Left lung (tissue), 14 donors: Measurements from ENCODE around the gene STX17. TPM values are rescaled to one million over a fixed set of nuclear protein-coding genes. Genes with fewer than 3 reads are reported as not detected.
"Not testable (repeated sequence)": the region's sequence is repeated elsewhere in the genome, so short reads cannot be mapped to it uniquely, and the experiment has no call there.

Experiments
- ATAC-seq: fragments of 200-7000 bp; cut with Tn5 transposase; one replicate; pipeline ENCODE4 v1.9.1; 2020; ENCODE audit warnings: moderate library complexity
- DNase-seq, 4 donors: peaks; one replicate each; pipeline ENCODE4 v3.0.0-alpha.2; 2013 to 2020
- H3K27ac ChIP-seq, 2 donors: fragments of 200-600 bp; sonication (generic) in 1 of 2; one replicate each; pipeline versions ENCODE4 v1.5.0 to v1.8.0; 2020 to 2021
- H3K27me3 ChIP-seq, 2 donors: fragments of 200-600 bp; sonication (generic) in 1 of 2; one replicate each; pipeline versions ENCODE4 v1.5.0 to v1.8.0; 2020 to 2021
- H3K36me3 ChIP-seq, 2 donors: fragments of 200-600 bp; sonication (generic) in 1 of 2; one replicate each; pipeline versions ENCODE4 v1.5.0 to v1.8.0; 2020 to 2021
- H3K4me1 ChIP-seq, 2 donors: fragments of 200-600 bp; one replicate each; pipeline ENCODE4 v1.8.0; 2021
- H3K4me3 ChIP-seq, 2 donors: fragments of 200-600 bp; sonication (generic) in 1 of 2; one replicate each; pipeline versions ENCODE4 v1.5.0 to v1.8.0; 2020 to 2021; ENCODE audit warnings: mild to moderate bottlenecking in 1 of 2
- H3K9me3 ChIP-seq, 2 donors: fragments of 200-600 bp; sonication (generic) in 1 of 2; one replicate each; pipeline versions ENCODE4 v1.5.0 to v1.8.0; 2020 to 2021
- intact Hi-C, 2 donors: fragments of 100-400 bp; cut with DNase I; formaldehyde crosslinking; loops; one replicate each; pipeline versions ENCODE4 v1.11.2 to v1.14.2; 2022
- long read RNA-seq, 12 donors: library from polyadenylated mRNA in 2 of 12; unstranded in 2 of 12; transcript quantifications; one replicate each; pipeline ENCODE4 v2.0.0 and lab custom pipeline, GENCODE V29; 2019 to 2026
- polyA plus RNA-seq, 6 donors: library from polyadenylated mRNA; unstranded; fragments of 120-200 nt; gene quantifications; one replicate each; pipeline ENCODE4 v1.2.1, GENCODE V29; 2013; ENCODE audit not compliant: insufficient read length in 6 of 6
- total RNA-seq, 2 donors: library from RNA; stranded (reverse); fragmentation: NEBNext Ultra II Directional; extraction: Animal tissue kit (Norgen Biotek cat#: 25700); gene quantifications; one replicate each; pipeline ENCODE4 v1.2.1, GENCODE V29; 2021
- TF ChIP-seq, protein P1 (sequence below), 2 donors: fragments of 200-600 bp; sonication (generic) in 1 of 2; IDR thresholded peaks; one replicate each; pipeline versions ENCODE4 v1.5.0 to v1.8.0; 2021; ENCODE audit warnings: antibody characterized with exemption in 2 of 2
- donor health status: DM: no; HTN: yes; CAD: no.
- donor health status: DM: no; HTN: no; CAD: no.

Gene STX17
- 10 to 100 TPM; 34.3 to 37.3 TPM for total RNA-seq
- polyA plus RNA-seq = 10 to 100 TPM; 35.3 to 47.9 (median 38.5) TPM
- long read RNA-seq, donor 1, transcript STX17-201 (8 exons, 2,713 nt) = major isoform, 9 of 148 reads
- long read RNA-seq, donor 1, partial matches to known transcripts = 84 of 148 reads
- long read RNA-seq, donor 1, other reads (novel, unspliced or antisense) = 50 of 148 reads
- long read RNA-seq, donor 2, transcript STX17-201 (8 exons, 2,713 nt) = major isoform, 7 of 25 reads
- long read RNA-seq, donor 2, transcript STX17-209 (2 exons, 858 nt) = minor isoform, 6 of 25 reads
- long read RNA-seq, donor 2, partial matches to known transcripts = 11 of 25 reads
- long read RNA-seq, donor 2, other reads (novel, unspliced or antisense) = 0 of 25 reads
- long read RNA-seq, donor 3, transcript STX17-201 (8 exons, 2,713 nt) = major isoform, 5 of 6 reads
- long read RNA-seq, donor 3, partial matches to known transcripts = 0 of 6 reads
- long read RNA-seq, donor 3, other reads (novel, unspliced or antisense) = 0 of 6 reads
- long read RNA-seq, donor 4, transcript STX17-201 (8 exons, 2,713 nt) = major isoform, 13 of 17 reads
- long read RNA-seq, donor 4, partial matches to known transcripts = 2 of 17 reads
- long read RNA-seq, donor 4, other reads (novel, unspliced or antisense) = 2 of 17 reads
- long read RNA-seq, donor 5, transcript STX17-201 (8 exons, 2,713 nt) = major isoform, 8 of 14 reads
- long read RNA-seq, donor 5, partial matches to known transcripts = 6 of 14 reads
- long read RNA-seq, donor 5, other reads (novel, unspliced or antisense) = 0 of 14 reads
- long read RNA-seq, donor 6, partial matches to known transcripts = 0 of 3 reads
- long read RNA-seq, donor 6, other reads (novel, unspliced or antisense) = 0 of 3 reads
- long read RNA-seq, donor 7, partial matches to known transcripts = 13 of 17 reads
- long read RNA-seq, donor 7, other reads (novel, unspliced or antisense) = 0 of 17 reads
- long read RNA-seq, donor 8, partial matches to known transcripts = 0 of 3 reads
- long read RNA-seq, donor 8, other reads (novel, unspliced or antisense) = 0 of 3 reads
- long read RNA-seq, donor 9 = 0 reads
- long read RNA-seq, donor 10, transcript STX17-201 (8 exons, 2,713 nt) = major isoform, 7 of 9 reads
- long read RNA-seq, donor 10, partial matches to known transcripts = 1 of 9 reads
- long read RNA-seq, donor 10, other reads (novel, unspliced or antisense) = 1 of 9 reads
- long read RNA-seq, donor 11, transcript STX17-201 (8 exons, 2,713 nt) = major isoform, 11 of 116 reads
- long read RNA-seq, donor 11, partial matches to known transcripts = 68 of 116 reads
- long read RNA-seq, donor 11, other reads (novel, unspliced or antisense) = 35 of 116 reads
- long read RNA-seq, donor 12, transcript STX17-201 (8 exons, 2,713 nt) = major isoform, 7 of 13 reads
- long read RNA-seq, donor 12, transcript STX17-209 (2 exons, 858 nt) = minor isoform, 5 of 13 reads
- long read RNA-seq, donor 12, partial matches to known transcripts = 0 of 13 reads
- long read RNA-seq, donor 12, other reads (novel, unspliced or antisense) = 0 of 13 reads

DNA sequence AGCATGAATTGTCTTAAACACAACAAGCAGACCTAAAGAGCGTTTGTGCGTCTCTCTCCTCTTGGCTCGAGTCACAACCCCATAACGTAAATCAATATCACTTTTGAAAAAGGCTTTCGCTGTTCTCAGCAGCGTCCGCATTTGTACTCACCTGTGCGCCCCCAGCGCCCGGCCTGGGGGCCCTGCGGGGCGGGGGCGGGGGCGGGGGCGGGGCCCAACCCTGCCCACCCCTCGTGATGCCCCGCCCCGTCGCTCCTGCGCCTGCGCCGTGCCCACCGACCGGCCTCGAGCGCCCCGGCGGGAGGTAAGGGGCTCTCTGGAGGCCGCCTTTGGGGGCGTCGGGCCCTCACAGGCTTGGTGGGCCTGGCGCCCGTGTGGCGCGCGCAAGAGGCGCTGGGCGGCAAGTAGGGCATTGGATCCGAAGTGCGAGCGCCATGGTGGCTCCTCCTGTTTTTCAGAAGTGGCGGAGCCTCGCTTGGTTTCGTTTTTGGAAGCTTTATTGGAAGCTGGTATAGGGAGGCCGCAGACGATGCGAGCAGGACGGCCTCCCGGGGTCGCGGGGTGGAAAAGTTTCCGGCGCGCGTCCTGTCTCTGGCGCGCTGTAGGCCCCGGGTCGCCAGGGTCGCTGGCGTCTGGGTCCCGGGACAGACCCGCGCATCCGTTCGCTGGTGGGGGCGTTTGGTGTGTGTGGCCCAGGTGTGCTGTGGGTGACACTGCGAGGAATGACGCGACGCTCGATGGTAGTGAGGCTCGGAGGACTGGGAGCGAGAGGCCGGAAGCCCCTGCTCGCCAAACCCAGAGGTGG lies at the start of gene STX17:
Gene STX17, plus strand, starts transcription at position 252 of the 805 bp plus-strand sequence. CDS start 8,586 bp downstream, outside the sequence.
- H3K27ac ChIP-seq = peak within 1 kb of the TSS; percentile 94 to 98
- H3K27me3 ChIP-seq = no peaks in the 10 kb centered on the region
- intact Hi-C loops = no loop called here
- DNase-seq (peak; percentile 77 to 93 (median 84)), ATAC-seq (peak; percentile 98)
- H3K4me1 ChIP-seq = peaks cover 5 to 21% of the 10 kb centered on the region in 2 donors
- TF ChIP-seq, protein P1, sequence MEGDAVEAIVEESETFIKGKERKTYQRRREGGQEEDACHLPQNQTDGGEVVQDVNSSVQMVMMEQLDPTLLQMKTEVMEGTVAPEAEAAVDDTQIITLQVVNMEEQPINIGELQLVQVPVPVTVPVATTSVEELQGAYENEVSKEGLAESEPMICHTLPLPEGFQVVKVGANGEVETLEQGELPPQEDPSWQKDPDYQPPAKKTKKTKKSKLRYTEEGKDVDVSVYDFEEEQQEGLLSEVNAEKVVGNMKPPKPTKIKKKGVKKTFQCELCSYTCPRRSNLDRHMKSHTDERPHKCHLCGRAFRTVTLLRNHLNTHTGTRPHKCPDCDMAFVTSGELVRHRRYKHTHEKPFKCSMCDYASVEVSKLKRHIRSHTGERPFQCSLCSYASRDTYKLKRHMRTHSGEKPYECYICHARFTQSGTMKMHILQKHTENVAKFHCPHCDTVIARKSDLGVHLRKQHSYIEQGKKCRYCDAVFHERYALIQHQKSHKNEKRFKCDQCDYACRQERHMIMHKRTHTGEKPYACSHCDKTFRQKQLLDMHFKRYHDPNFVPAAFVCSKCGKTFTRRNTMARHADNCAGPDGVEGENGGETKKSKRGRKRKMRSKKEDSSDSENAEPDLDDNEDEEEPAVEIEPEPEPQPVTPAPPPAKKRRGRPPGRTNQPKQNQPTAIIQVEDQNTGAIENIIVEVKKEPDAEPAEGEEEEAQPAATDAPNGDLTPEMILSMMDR (IDR thresholded peaks at IDR 0.05) = no peak
- no peaks in the 10 kb centered on the region for H3K9me3 ChIP-seq
- H3K36me3 ChIP-seq = no peaks in the 10 kb centered on the region
- peak within 1 kb of the TSS; percentile 77 to 83 for H3K4me3 ChIP-seq

DNA sequence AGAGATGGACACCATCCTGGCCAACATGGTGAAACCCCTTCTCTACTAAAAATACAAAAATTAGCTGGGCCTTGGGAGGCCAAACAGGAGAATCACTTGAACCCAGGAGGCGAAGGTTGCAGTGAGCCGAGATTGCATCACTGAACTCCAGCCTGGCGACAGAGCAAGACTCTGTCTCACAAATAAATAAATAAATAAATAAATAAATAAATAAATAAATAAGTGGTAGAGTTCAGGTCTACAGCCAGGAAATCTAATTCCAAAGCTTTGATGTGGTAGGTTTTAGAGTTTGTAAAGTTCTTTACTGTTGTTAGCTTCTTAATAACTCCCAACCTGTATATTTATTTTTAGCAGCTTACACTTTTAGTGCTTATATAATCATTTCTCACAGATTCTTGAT lies 48.9 kb upstream of the STX17 start:
- DNase-seq, H3K36me3 ChIP-seq, intact Hi-C loops, H3K4me3 ChIP-seq, H3K27me3 ChIP-seq, H3K9me3 ChIP-seq, ATAC-seq, H3K4me1 ChIP-seq, H3K27ac ChIP-seq: not testable (repeated sequence)

DNA sequence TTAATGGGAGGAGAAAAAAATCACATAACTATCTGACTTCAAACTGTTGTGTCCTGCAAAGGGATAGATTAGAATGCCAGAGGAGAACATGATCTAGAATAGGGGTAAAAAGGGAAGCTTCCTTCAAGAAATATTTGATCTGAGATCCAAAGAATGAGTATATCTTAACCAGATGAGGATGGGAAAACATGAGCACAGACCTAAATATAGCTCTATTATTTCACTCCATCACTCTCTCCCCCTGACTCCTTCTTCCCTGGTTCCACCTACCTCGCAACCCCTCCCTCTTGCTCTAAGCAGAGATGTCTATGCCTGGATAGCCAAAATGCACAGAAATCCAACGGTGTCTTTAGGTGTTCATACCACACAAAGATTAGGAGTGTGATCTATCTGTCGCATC lies 48.4 kb upstream of the STX17 start:
- ATAC-seq = no peak
- Histone ChIP-seq H3K4me3 (no peak overlapping the region), H3K27me3 (no peaks in the 10 kb centered on the region), H3K36me3 (no peaks in the 10 kb centered on the region), H3K9me3 (no peaks in the 10 kb centered on the region), H3K4me1 (no peaks in the 10 kb centered on the region), H3K27ac (no peak overlapping the region)
- DNase-seq = no peak
- intact Hi-C loops = no loop called here
- TF ChIP-seq, protein P1 (IDR thresholded peaks at IDR 0.05) = no peak

DNA sequence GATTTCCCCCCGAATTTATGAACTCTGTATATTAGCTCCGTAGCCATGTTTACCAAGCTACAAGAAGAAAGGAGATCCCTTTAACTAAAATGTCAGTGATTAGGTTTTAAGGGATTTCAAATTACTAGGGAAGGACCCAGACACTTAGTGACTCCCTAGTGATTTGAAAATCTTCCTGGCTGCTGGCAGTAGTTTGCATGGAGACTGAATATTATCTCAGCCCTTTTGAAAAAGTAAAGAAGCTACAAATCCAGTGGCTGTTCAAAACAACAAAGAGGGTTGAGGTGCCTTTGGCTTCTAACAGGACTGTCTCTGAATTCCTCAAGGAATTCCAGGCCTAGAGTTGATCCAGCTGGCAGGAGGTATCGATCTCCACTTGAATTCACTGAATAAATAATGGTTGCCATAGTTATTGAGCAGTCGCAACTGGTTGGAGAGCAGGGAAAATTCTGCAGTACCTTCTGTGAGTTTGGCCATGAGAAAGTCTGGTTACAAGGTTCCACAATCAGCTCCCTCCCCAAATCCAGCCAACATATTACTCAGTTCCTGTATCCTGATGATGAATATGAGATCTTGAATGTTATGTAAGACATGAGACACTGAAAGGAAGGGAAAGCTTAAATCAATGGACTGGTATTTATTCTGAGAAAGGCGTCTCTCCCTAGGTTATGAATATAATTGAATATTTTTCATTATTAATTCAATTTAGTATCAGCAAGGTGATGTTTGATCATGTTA lies 47.0 kb upstream of the STX17 start:
- no peaks in the 10 kb centered on the region for H3K36me3 ChIP-seq
- ATAC-seq (no peak), DNase-seq (no peak)
- no peak overlapping the region for H3K27ac ChIP-seq
- intact Hi-C loops = no loop called here
- H3K4me1 ChIP-seq = no peaks in the 10 kb centered on the region
- H3K9me3 ChIP-seq = no peaks in the 10 kb centered on the region
- TF ChIP-seq, protein P1 (IDR thresholded peaks at IDR 0.05) = no peak
- no peaks in the 10 kb centered on the region for H3K27me3 ChIP-seq
- no peak overlapping the region for H3K4me3 ChIP-seq
